Retina (tissue), 1 donor: Measurements from ENCODE around the gene ZNF831.
A peak's percentile ranks its signal among the peaks of the same experiment; 100 is the strongest.

ENCODE experiments used
- DNase-seq: peaks from one replicate; pipeline ENCODE4 v3.0.0-alpha.2; 2016

ZNF831 gene

DNA sequence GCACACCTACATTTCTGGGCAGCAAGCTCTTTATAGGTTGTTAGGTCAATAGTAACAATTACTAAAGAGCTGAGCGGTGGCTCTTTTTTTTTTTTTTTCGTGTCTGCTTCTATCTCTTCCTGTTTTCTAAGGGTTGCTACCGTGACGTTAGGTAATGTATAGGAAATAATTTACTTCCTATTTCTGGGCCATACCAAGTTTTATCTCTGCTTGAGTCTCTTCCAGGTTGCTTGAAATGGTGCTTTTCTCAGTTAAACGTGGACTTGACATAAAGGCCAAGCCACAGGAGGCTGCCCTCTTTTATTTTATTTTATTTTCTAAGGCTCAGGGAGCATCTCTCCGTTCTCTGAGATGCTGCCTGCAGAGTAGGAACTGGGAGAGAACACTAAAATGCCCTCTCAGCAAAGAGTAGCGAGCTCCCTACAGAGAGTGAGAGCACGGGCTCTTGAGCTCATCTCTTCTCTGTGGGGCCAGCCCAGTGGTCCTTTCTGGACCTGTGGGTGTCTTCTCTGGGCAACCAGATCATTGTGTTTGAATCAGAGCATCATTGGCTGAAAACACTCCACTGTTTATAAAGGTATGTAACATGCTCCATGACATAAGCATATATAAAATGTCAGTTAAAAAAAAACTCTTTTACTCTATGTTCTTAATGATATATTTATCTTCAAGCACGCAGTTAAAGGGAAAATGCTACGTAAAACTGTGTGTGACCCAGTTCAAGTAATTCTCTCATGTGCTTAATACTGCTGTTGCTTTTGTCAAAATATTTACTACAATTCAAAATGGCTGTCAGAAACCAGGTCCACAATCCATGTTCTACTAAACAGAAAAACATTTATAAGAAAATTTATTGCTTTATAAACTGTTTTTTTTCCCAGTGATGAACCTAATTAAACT lies at the start of gene ZNF831:
ZNF831 (plus strand) TSS at position 191 of the 900 bp plus-strand sequence. CDS start 27,199 bp downstream, outside the sequence.
- no peak for DNase-seq

DNA sequence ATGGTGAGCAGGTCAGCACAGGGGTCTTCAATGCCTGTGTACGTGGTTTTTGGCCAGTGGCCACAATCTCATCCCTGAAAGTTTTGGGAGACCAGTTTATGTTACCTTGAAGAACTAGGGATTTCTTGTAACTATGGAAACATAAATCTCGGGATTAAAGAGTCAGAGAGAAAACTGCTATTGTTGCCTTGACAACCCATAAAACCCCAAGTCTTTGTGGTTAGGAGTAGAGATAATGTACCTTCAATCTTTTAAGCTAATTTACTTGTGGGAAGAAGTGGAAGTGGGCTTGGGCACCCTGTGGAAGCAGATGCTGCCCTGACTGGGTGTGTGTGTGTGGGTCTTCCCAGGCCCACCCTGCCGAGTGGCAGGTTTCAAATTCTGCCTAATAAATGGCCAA lies 46.1 kb upstream of the ZNF831 start:
- DNase-seq: no peak

GRCh38 chr20:59118855-59119254 lies 44.8 kb upstream of the ZNF831 start:
- DNase-seq: no peak

GRCh38 chr20:59120491-59120890 lies 43.1 kb upstream of the ZNF831 start:
- no peak for DNase-seq

DNA sequence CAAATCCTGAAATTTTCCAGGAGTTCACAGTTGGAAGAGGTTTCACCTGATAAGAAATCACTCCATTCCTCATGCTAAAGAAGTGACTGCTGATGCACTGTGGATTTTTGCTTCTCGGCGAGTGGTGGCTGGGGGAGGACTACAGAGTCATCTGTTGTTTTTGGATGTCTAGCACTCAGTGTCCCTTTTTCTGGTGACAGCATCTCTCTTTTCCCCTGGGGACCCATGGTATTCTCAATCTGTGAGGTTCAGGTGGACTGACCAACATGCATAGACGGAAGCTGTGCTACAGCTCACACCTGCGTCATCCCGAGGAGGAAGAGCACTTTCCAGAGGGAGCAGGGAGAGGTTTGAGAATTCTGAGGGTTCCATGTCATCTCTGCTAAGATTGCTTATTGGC lies 42.7 kb upstream of the ZNF831 start:
- DNase-seq: no peak

DNA sequence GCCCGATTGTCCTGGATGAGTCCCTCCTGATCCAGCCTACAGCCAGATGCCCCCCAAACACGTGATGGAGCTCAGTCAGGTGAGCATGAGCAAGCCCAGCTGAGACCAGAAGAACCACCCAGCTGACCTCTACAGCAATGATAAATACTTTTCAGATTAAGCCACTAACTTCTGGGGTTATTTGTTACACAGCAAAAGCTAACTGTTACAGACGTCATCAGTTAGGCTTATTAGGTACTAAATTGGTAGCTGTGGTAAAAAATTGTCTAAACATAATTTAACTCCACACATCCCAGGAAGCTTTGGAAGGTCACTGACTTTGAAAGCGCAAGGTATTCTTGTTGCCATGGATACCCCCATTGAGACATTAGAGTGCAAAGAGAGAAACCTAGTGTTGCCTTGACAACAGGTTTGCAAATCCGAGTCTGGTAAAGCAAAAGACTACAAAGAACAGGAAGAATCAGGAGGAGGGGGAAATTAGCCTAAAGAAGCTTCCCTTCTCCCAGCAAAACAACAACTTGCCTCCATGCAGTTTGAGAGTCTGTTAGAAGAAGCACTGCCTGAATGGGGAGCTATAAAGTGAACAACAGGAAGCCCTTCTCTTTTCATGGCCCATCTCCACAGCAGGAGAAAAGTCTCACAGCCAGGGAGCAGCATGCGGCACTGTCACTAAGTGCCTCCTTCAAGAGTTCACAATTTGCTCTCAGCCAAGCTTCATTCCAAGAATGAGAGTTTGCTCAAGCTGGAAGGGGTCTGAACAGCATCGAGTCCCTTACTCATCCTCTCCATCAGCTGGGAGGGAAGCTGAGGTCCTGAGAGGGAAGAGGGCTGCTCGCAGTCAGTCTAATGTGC lies 41.7 kb upstream of the ZNF831 start:
- DNase-seq: no peak

GRCh38 chr20:59122566-59122919 lies 41.1 kb upstream of the ZNF831 start:
- DNase-seq: no peak

- DNase-seq: no peak
Observed at GRCh38 chr20:59123011-59123677, 40.5 kb upstream of the ZNF831 start.

DNA sequence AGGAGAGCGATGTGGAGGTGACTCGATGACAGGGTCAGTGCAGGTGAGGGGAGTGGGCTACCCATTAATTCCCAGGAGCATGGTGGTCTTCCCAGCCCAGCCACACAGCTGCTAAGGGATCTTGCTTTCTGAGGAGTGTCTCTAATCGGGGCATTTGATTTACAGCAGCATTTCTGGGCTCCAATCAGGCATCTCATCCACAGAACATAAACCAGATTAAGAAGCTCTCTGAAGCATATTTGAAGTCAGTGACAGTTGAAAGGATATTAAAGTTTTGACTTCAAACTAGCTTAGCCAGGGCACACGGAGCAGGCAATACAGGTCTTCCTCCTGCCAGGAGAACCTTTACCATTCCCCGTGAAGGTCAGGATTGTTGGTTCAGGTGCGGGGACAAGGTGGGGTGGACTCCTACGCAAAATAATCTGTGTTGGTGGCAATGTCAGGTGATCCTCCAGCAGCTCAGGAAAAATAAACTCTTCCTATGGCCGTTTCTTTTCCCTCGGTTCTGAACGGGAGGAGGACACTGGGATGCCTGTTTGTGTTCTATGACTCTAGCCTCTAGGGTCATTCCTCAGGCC lies 39.9 kb upstream of the ZNF831 start:
- DNase-seq: no peak

DNA sequence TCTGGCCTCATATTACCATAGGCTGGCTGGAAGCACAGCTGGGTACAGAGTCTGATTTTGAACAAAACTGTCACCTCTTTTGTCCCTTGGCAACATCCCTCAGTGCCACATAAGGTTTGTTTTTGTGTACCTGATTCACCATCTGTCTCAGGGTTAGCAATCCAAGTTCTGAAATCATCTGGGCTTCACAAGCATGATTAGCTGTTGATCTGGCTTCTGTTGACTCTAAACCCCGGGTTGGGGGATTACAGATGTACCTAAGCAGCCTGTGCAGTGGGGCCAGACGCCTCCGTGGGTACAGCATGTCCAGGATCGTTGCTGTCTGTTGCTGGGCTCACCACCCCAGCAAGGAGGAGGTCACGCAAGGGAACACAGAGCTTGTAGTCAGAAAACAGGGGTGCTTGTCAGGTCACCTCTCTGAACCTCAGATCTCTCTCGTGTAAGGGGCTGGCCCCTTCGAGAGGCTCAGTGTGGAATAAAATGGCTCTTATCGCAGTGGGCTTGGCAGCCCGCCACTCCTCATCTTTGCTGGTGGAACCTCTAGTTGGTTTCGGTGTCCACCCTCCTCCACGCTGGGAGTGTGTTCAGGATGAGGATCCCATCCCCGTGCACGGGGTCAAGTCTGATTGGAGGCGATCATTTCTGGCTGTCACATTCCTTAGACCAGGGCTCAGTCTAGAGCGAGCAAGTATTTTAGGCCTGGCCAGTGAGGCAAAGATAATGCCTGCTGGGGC lies 39.2 kb upstream of the ZNF831 start:
- DNase-seq: peak; percentile 39

DNA sequence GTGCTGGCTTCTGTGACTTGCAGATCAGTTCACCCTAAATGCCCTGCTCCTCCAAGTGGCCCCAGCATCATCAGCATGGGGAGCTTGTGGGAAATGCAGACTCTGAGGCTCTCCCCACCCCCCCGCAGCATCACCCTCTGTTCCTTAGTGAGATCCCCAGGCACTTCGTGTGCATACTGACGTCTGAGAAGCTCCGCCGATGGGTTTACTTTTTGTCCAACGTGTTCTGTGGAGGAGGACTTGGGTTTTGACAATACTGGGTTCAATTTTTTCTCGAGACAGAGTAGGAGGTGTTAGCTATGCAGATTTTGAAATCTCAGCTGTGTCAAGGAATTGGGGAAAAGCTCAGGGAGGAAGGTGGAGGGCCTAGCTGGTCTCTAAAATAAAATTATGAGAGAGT lies 38.3 kb upstream of the ZNF831 start:
- DNase-seq: no peak

DNA sequence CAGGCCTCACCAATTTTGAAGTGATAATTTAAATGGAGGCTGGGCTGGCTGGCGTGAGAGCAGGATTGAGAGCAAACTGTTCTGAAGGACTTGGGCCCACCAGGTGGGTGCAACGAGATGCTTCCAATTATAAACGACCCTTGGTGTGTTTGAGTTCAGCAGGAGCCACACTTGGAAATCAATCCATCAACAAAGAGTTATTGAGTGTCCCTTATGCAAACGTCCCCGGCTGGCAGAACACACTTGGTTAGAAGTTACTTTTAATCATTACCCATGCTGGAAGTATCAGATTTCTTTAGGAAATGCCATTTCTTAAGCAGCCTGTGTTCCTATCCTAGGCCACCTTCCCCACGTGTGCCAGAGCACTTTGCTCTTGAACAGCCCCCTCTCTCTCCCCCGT lies 37.8 kb upstream of the ZNF831 start:
- no peak for DNase-seq

DNA sequence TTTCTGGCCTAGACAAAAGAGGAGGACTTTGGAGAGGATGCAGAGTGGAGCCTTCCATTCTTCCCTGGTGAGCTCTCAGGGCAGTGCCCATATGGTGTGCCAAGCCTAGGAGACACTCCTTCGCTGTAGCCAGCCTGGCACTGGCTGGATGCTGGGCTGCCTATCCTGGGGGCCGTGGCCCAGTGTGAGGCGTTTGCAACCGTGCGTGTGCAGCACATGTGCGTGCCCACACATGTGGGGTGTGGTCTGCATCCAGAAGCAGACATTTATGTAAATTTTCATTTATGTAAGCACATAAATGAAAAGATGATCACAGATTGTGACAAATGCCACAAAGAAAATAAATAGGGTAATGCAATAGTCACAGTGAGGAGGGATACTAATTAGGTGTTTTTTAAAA lies 35.8 kb upstream of the ZNF831 start:
- no peak for DNase-seq

DNA sequence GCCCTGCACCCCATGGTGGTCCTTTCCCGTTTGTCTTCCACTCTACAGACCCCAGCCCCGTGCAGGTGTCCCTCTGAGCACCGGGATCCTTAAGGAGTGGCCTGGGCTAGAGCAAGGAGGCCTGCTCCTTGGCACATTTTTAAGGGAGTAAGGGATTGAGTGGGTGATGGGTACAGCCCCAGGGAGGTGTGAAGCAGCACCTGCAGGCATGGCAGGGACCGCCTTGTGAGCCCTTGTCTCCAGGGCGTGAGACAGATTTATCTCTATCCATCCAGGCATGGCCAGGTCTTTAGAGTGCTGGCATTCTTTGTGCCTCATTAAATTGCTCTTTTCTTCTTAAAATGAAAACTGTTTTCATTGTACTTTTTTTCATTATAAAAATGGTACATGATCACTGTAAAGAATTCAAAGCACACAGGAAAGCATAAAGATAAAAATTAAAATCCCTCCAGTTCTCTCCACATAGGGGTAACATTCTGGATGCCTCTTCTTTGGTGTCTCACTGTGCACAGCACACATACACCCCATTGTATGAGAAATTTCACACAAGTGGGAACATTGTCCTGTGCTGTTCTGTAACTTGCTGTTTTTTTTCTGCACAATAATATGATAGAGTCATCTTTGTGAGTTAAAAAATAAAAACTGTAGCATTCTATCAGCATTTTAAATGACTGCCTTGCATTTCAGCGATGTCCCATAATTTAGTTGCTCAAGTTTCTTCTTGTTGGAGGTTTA lies 31.9 kb upstream of the ZNF831 start:
- no peak for DNase-seq

DNA sequence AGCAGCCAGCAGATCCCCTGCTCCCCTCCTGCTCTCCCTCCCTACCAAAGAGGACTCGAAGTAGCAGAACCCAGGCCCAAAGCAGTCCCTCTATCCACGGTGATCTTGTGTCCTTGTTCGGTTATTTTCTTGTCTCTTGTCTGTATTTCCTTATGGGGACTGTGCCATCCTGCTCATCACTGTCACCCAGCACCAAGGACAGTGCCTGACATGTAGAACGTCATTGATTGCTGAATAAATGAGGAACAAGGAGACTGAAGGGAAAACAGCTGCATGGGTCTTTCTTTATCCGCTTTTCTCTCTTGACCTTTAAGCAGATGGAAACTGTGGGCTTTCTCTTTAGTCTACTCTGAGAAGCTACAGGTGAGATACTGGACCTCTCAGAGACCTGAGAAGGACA lies 29.4 kb upstream of the ZNF831 start:
- no peak for DNase-seq

- no peak for DNase-seq
Observed at GRCh38 chr20:59135093-59135492, 28.5 kb upstream of the ZNF831 start.

DNA sequence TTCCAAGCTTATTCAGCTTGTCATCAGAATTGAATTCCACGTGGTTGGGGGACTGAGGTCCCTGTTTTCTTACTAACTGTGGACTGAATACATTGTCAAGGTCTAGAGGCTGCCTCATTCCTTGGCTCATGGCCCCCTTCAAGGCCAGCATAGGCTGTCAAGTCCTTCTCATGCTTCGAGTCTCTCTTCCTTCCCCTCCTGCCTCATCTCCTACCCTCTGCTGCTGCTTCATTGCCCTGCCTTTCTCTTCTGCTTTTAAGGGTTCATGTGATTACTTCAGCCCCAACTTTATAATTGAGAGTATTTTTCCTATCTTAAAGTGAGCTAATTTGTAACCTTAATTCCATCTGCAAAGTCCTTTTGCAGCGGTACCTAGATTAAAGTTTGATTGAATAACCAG lies 27.6 kb upstream of the ZNF831 start:
- no peak for DNase-seq

DNA sequence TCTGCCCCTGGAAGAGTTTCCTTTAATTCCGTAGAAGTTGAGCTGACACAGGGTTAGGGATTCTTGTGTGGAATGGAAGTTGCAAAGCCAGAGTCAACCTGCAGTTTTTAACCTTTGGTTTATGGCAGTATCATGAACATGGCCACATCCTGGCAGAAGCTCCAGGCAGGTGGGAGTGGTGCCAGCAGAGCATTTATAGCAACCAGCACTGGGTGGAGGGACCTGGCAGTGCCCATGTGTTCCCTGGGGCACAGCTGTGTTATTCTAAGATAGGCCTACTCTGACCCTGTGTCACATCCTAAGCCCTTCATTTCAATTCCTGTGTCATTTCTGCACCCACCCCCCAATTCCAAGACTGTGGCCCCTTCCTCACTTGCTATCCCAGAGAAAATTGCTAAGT lies 26.1 kb upstream of the ZNF831 start:
- no peak for DNase-seq

- DNase-seq: no peak
Observed at GRCh38 chr20:59138114-59138748, 25.4 kb upstream of the ZNF831 start.

DNA sequence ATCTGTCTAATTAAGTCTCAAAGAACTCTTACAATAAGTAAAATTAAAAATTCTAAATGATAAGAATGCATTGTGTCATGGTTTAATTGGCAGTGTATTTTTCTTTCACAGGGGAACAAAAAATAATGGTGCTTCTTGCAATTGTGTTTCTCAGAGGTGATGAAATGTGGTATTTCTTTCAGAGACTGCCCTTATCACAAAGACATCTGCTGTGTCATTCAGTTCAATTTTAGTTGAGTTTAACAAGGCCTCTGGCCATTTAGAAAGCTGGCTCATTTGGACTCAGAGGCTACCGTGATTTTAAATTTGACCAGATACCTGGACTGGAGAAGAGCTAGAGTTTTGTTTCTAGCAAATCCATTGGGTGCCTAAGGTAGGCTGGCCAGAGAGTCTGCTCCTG lies 23.6 kb upstream of the ZNF831 start:
- no peak for DNase-seq
